HepG2 (cell line): ENCODE measurements around the gene KCTD18. TPM values are rescaled to one million over a fixed set of nuclear protein-coding genes. Genes with fewer than 3 reads are reported as not detected.

Experiments
- ARID4A ChIP-seq: sonication (generic); formaldehyde crosslinking; IDR thresholded peaks from 2 replicates; pipeline ENCODE4 v1.5.0; 2020; ENCODE audit warnings: mild to moderate bottlenecking, missing genetic modification reagents, borderline replicate concordance
- ARID5B ChIP-seq: IDR thresholded peaks from 2 replicates; pipeline ENCODE4 v1.4.0; 2020; ENCODE audit warnings: mild to moderate bottlenecking, missing genetic modification reagents
- ARNT2 ChIP-seq: sonication (generic); formaldehyde crosslinking; IDR thresholded peaks from 2 replicates; pipeline ENCODE4 v1.8.0; 2022; ENCODE audit warnings: mild to moderate bottlenecking, low read depth, missing genetic modification reagents, moderate library complexity
- ATAD3A ChIP-seq: sonication (generic); formaldehyde crosslinking; IDR thresholded peaks from 2 replicates; pipeline ENCODE4 v1.4.0; 2020; ENCODE audit warnings: missing genetic modification reagents
- CAMTA2 ChIP-seq: sonication (generic); formaldehyde crosslinking; IDR thresholded peaks from 2 replicates; pipeline ENCODE4 v1.4.0; 2020; ENCODE audit warnings: mild to moderate bottlenecking, missing genetic modification reagents, borderline replicate concordance
- FLYWCH1 ChIP-seq: sonication (generic); formaldehyde crosslinking; IDR thresholded peaks from 2 replicates; pipeline ENCODE4 v1.8.1; 2023; ENCODE audit warnings: mild to moderate bottlenecking, missing genetic modification reagents
- GATA4 ChIP-seq: sonication (generic); IDR thresholded peaks from 2 replicates; pipeline ENCODE4 v1.6.1; 2016; ENCODE audit warnings: antibody characterized with exemption, low read depth, borderline replicate concordance
- HMGA1 ChIP-seq: sonication (generic); formaldehyde crosslinking; conservative IDR thresholded peaks from 2 replicates; pipeline ENCODE4 v1.4.0; 2020; ENCODE audit warnings: missing genetic modification reagents
- KDM5A ChIP-seq: fragments of 200-600 bp; sonication (generic); IDR thresholded peaks from 2 replicates; pipeline ENCODE4 v1.7.0; 2018; ENCODE audit warnings: antibody characterized with exemption, mild to moderate bottlenecking, low read length, borderline replicate concordance
- KDM6A ChIP-seq: IDR thresholded peaks from 2 replicates; pipeline ENCODE4 v1.6.1; 2016; ENCODE audit warnings: low read depth
- NKX3-1 ChIP-seq: sonication (generic); formaldehyde crosslinking; IDR thresholded peaks from 2 replicates; pipeline ENCODE4 v1.5.0; 2020; ENCODE audit warnings: missing genetic modification reagents
- PHB2 ChIP-seq: fragments of 450-650 bp; IDR thresholded peaks from 2 replicates; pipeline ENCODE4 v1.6.1; 2018; ENCODE audit not compliant: partially characterized antibody
- PRPF4 ChIP-seq: fragments of 200-400 bp; formaldehyde crosslinking; IDR thresholded peaks from 2 replicates; pipeline ENCODE4 v1.6.1; 2016; ENCODE audit warnings: low read length, low read depth; ENCODE audit not compliant: poor library complexity, severe bottlenecking
- PTBP1 ChIP-seq: fragments of 200-400 bp; formaldehyde crosslinking; IDR thresholded peaks from 2 replicates; pipeline ENCODE4 v1.6.1; 2018; ENCODE audit warnings: low read length, low read depth; ENCODE audit not compliant: poor library complexity, severe bottlenecking
- ZFP82 ChIP-seq: sonication (generic); formaldehyde crosslinking; IDR thresholded peaks from 2 replicates; pipeline ENCODE4 v1.5.1; 2020; ENCODE audit warnings: mild to moderate bottlenecking, missing genetic modification reagents, borderline replicate concordance
- ZNF10 ChIP-seq: sonication (generic); formaldehyde crosslinking; IDR thresholded peaks from 2 replicates; pipeline ENCODE4 v1.4.0; 2020; ENCODE audit warnings: mild to moderate bottlenecking, low read depth, missing genetic modification reagents, borderline replicate concordance
- ZNF136 ChIP-seq: sonication (generic); formaldehyde crosslinking; IDR thresholded peaks from 2 replicates; pipeline ENCODE4 v1.8.1; 2022; ENCODE audit warnings: low read depth, mild to moderate bottlenecking, moderate library complexity, missing genetic modification reagents
- ZNF292 ChIP-seq: sonication (generic); formaldehyde crosslinking; IDR thresholded peaks from 2 replicates; pipeline ENCODE4 v1.8.1; 2022; ENCODE audit warnings: mild to moderate bottlenecking, low read depth, missing genetic modification reagents, borderline replicate concordance
- ZNF414 ChIP-seq: sonication (generic); formaldehyde crosslinking; IDR thresholded peaks from 2 replicates; pipeline ENCODE4 v1.5.0; 2020; ENCODE audit warnings: missing genetic modification reagents
- ZNF569 ChIP-seq: sonication (generic); formaldehyde crosslinking; IDR thresholded peaks from 2 replicates; pipeline ENCODE4 v1.5.0; 2020; ENCODE audit warnings: mild to moderate bottlenecking, missing genetic modification reagents, moderate library complexity, borderline replicate concordance
- ZNF878 ChIP-seq: sonication (generic); formaldehyde crosslinking; IDR thresholded peaks from 2 replicates; pipeline ENCODE4 v1.8.1; 2023; ENCODE audit warnings: mild to moderate bottlenecking, missing genetic modification reagents, moderate library complexity
- ZSCAN30 ChIP-seq: sonication (generic); formaldehyde crosslinking; IDR thresholded peaks from 2 replicates; pipeline ENCODE4 v1.5.0; 2020; ENCODE audit warnings: mild to moderate bottlenecking, missing genetic modification reagents
- ZSCAN9 ChIP-seq: IDR thresholded peaks from 2 replicates; pipeline ENCODE4 v1.6.1; 2016; ENCODE audit warnings: borderline replicate concordance
- polyA plus RNA-seq, 8 experiments: library from polyadenylated mRNA; depleted of rRNA in 3 of 8; stranded (reverse) in 7 of 8; unstranded in 1 of 8; fragments of >200 nt; fragmentation: Illumina TruSeq in 4 of 8; extraction: Trizol in 4 of 8; gene quantifications; 2 replicates each; pipeline versions ENCODE4 v1.2.1 to v1.2.3, GENCODE V29; 2011 to 2016; ENCODE audit warnings: low read depth in 4 of 8, missing spikeins in 1 of 8, mixed read lengths in 1 of 8; ENCODE audit not compliant: insufficient read depth in 1 of 8
- total RNA-seq, 5 experiments: library from RNA; depleted of rRNA; stranded (reverse); fragments of >200 nt; fragmentation: Illumina TruSeq; extraction: Trizol; gene quantifications; 2 replicates each; pipeline ENCODE4 v1.2.3, GENCODE V29; 2016; ENCODE audit warnings: low read depth in 1 of 5

The KCTD18 gene
- total and polyA plus RNA-seq, 2 of the 13 experiments (the other 11 are each of a cell fraction or from before 2014, with no cell fraction given) = 2.2 to 7.1 TPM

- no peak for TF ChIP-seq ARID4A (CRISPR knock-in tag)
- no peak for TF ChIP-seq ZNF414 (CRISPR knock-in tag)
- TF ChIP-seq GATA4 = no peak; the same call in 1 of the 2 replicates
- TF ChIP-seq ZSCAN30 (CRISPR knock-in tag) = no peak
- no peak for TF ChIP-seq KDM5A
- TF ChIP-seq PHB2 = no peak
- no peak for TF ChIP-seq PRPF4
- TF ChIP-seq ARID5B (CRISPR knock-in tag) = 0 out of 2 replicates have a peak, but pooled peaks have one; percentile 33
- TF ChIP-seq ZNF10 = no peak
- TF ChIP-seq ZSCAN9 (CRISPR knock-in tag) = 0 out of 2 replicates have a peak, but pooled peaks have one; percentile 47
- TF ChIP-seq CAMTA2 (CRISPR knock-in tag) = no peak
- TF ChIP-seq ZNF569 (CRISPR knock-in tag) = no peak; the same call in 1 of the 2 replicates
- TF ChIP-seq HMGA1 (CRISPR knock-in tag) = no peak
- no peak for TF ChIP-seq ATAD3A
- peak; percentile 43; the same call in 1 of the 2 replicates for TF ChIP-seq ZNF292 (CRISPR knock-in tag)
- TF ChIP-seq ZFP82 (CRISPR knock-in tag) = no peak
- TF ChIP-seq NKX3-1 (CRISPR knock-in tag) = no peak
- TF ChIP-seq FLYWCH1 = no peak
- TF ChIP-seq ARNT2 (CRISPR knock-in tag) = no peak; the same call in 1 of the 2 replicates
- no peak for TF ChIP-seq KDM6A (CRISPR knock-in tag)
- no peak for TF ChIP-seq ZNF136
- TF ChIP-seq PTBP1 = no peak
- TF ChIP-seq ZNF878 (CRISPR knock-in tag) = no peak
Measured at GRCh38 chr2:200483729-200484198, 26.1 kb downstream of the KCTD18 start (continued).
